OCI-LY1 (cell line): ENCODE results near the gene AKTIP.

Experiments
- H2AFZ ChIP-seq: fragments of 200-600 bp; sonication (generic), shearing (Covaris generic); 2 replicates; pipeline ENCODE4 v1.6.0; 2014; ENCODE audit warnings: antibody characterized with exemption, mild to moderate bottlenecking, low read length
- H3F3A ChIP-seq: fragments of 200-600 bp; sonication (generic), shearing (Covaris generic); 2 replicates; pipeline ENCODE4 v1.6.0; 2014; ENCODE audit warnings: mild to moderate bottlenecking, antibody characterized with exemption, low read length, moderate library complexity; ENCODE audit not compliant: insufficient read depth
- H3K27ac ChIP-seq: fragments of 200-600 bp; sonication (generic); 2 replicates; pipeline ENCODE4 v1.5.1; 2014; ENCODE audit warnings: low read length, mixed run types, mild to moderate bottlenecking, low read depth; ENCODE audit not compliant: poor library complexity, severe bottlenecking
- H3K27me3 ChIP-seq: fragments of 200-600 bp; sonication (generic); 2 replicates; pipeline ENCODE4 v1.6.0; 2014; ENCODE audit warnings: antibody characterized with exemption, mild to moderate bottlenecking, low read length, moderate library complexity; ENCODE audit not compliant: insufficient read depth
- H3K36me3 ChIP-seq: fragments of 200-600 bp; sonication (generic); 2 replicates; pipeline ENCODE4 v1.6.1; 2014; ENCODE audit warnings: mild to moderate bottlenecking, antibody characterized with exemption, low read length, moderate library complexity, mixed read lengths; ENCODE audit not compliant: insufficient read depth
- H3K4me1 ChIP-seq: fragments of 200-600 bp; sonication (generic); 2 replicates; pipeline ENCODE4 v1.5.1; 2014; ENCODE audit warnings: mild to moderate bottlenecking, low read length, moderate library complexity; ENCODE audit not compliant: insufficient read depth, severe bottlenecking
- H3K4me2 ChIP-seq: fragments of 200-600 bp; sonication (generic), shearing (Covaris generic); 2 replicates; pipeline ENCODE4 v1.6.1; 2014; ENCODE audit warnings: low read length
- H3K4me3 ChIP-seq: fragments of 200-600 bp; sonication (generic); 2 replicates; pipeline ENCODE4 v1.5.1; 2014; ENCODE audit warnings: low read length, low read depth, mild to moderate bottlenecking, mixed read lengths; ENCODE audit not compliant: poor library complexity, severe bottlenecking
- H3K79me2 ChIP-seq: fragments of 200-600 bp; shearing (Covaris generic); 2 replicates; pipeline ENCODE4 v1.6.1; 2016; ENCODE audit warnings: mixed run types, low read length, mixed read lengths; ENCODE audit not compliant: insufficient read depth
- H3K9ac ChIP-seq: fragments of 200-600 bp; sonication (generic), shearing (Covaris generic); 2 replicates; pipeline ENCODE4 v1.6.1; 2014; ENCODE audit warnings: mild to moderate bottlenecking, low read length, mixed read lengths
- H3K9me2 ChIP-seq: fragments of 200-600 bp; sonication (generic), shearing (Covaris generic); 2 replicates; pipeline ENCODE4 v1.6.1; 2014; ENCODE audit warnings: low read depth, mild to moderate bottlenecking, low read length, mixed read lengths
- H3K9me3 ChIP-seq: fragments of 200-600 bp; shearing (Covaris generic); 2 replicates; pipeline ENCODE4 v1.6.1; 2014; ENCODE audit warnings: low read length, mixed read lengths
- H4K20me1 ChIP-seq: fragments of 200-600 bp; sonication (generic), shearing (Covaris generic); 2 replicates; pipeline ENCODE4 v1.6.0; 2016; ENCODE audit warnings: mild to moderate bottlenecking, low read length; ENCODE audit not compliant: insufficient read depth
- EZH2 ChIP-seq: fragments of 200-600 bp; sonication (generic), shearing (Covaris generic); IDR thresholded peaks from 2 replicates; pipeline ENCODE4 v1.8.0; 2017; ENCODE audit warnings: borderline replicate concordance, mixed run types, mild to moderate bottlenecking, antibody characterized with exemption, low read length, moderate library complexity, mixed read lengths
- TF ChIP-seq, protein P1 (sequence below): fragments of 200-600 bp; sonication (generic), shearing (Covaris generic); IDR thresholded peaks from 2 replicates; pipeline ENCODE4 v1.5.1; 2017; ENCODE audit warnings: mild to moderate bottlenecking, antibody characterized with exemption, low read length, moderate library complexity, mixed read lengths

The AKTIP gene

DNA sequence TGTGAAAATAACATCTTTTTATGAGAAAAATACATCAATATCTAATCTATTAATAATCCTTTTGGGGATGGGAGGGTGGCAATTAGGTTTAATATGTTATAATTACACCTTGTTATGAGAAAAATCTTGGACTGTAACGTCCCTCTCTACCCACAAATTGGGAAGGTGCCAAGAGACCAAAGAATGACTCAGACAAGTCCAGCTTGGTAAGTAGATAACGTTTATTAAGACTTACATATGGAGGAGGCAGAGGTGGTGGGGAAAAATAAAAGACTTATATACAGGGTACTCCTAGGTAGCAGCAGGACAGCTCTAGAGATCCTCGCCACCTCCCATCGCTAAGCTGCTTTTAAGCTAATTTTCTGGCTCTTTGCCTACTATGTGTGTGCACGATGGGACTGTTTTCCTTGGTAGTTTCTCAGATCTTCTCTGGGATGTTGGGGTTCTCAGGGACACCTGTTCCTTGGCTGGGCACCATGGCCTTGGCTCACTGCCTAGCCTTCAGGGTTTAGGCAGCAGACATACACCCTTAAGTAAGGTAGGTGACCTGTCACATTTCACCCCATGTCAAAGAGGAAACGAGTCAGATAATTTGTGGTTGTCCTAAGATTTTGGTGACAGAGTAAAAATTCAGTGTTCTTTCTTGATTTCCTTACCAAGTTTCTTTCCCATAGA is 37.3 kb downstream of the AKTIP start:
- Histone ChIP-seq H3K9ac (no peak overlapping the region), H4K20me1 (no peaks in the 10 kb centered on the region), H3F3A (no peaks in the 10 kb centered on the region), H3K9me3 (no peaks in the 10 kb centered on the region), H3K9me2 (no peaks in the 10 kb centered on the region), H2AFZ (no peak overlapping the region), H3K27ac (no peak overlapping the region), H3K36me3 (peaks cover 79% of the 10 kb centered on the region), H3K79me2 (no peaks in the 10 kb centered on the region), H3K27me3 (no peaks in the 10 kb centered on the region), H3K4me2 (no peak overlapping the region), H3K4me1 (no peaks in the 10 kb centered on the region), H3K4me3 (no peak overlapping the region)
- no peak for TF ChIP-seq EZH2
- TF ChIP-seq, protein P1, sequence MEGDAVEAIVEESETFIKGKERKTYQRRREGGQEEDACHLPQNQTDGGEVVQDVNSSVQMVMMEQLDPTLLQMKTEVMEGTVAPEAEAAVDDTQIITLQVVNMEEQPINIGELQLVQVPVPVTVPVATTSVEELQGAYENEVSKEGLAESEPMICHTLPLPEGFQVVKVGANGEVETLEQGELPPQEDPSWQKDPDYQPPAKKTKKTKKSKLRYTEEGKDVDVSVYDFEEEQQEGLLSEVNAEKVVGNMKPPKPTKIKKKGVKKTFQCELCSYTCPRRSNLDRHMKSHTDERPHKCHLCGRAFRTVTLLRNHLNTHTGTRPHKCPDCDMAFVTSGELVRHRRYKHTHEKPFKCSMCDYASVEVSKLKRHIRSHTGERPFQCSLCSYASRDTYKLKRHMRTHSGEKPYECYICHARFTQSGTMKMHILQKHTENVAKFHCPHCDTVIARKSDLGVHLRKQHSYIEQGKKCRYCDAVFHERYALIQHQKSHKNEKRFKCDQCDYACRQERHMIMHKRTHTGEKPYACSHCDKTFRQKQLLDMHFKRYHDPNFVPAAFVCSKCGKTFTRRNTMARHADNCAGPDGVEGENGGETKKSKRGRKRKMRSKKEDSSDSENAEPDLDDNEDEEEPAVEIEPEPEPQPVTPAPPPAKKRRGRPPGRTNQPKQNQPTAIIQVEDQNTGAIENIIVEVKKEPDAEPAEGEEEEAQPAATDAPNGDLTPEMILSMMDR = no peak

DNA sequence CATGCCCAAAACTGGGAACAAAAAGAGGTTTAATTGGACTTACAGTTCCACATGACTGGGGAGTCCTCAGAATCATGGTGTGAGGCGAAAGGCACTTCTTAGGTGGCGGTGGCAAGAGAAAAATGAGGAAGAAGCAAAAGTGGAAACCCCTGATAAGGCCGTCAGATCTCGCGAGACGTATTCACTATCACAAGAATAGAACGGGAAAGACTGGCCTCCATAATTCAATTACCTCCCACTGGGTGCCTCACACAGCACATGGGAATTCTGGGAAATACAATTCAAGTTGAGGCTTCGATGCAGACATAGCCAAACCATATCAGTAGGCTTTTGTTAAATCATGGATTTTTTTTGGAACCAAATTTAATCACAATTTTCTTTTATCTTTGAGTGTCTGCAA is 44.4 kb downstream of the AKTIP start:
- H3K9ac ChIP-seq = no peak overlapping the region
- H3F3A ChIP-seq = no peaks in the 10 kb centered on the region
- peaks cover 74% of the 10 kb centered on the region for H3K36me3 ChIP-seq
- H4K20me1 ChIP-seq = no peaks in the 10 kb centered on the region
- no peaks in the 10 kb centered on the region for H3K27me3 ChIP-seq
- no peaks in the 10 kb centered on the region for H3K9me3 ChIP-seq
- no peak overlapping the region for H3K27ac ChIP-seq
- H2AFZ ChIP-seq = no peak overlapping the region
- H3K79me2 ChIP-seq = no peaks in the 10 kb centered on the region
- H3K4me1 ChIP-seq = peaks cover 18% of the 10 kb centered on the region
- H3K4me3 ChIP-seq = no peak overlapping the region
- H3K4me2 ChIP-seq = no peak overlapping the region
- TF ChIP-seq EZH2 = no peak
- TF ChIP-seq, protein P1 = no peak
- H3K9me2 ChIP-seq = no peaks in the 10 kb centered on the region

DNA sequence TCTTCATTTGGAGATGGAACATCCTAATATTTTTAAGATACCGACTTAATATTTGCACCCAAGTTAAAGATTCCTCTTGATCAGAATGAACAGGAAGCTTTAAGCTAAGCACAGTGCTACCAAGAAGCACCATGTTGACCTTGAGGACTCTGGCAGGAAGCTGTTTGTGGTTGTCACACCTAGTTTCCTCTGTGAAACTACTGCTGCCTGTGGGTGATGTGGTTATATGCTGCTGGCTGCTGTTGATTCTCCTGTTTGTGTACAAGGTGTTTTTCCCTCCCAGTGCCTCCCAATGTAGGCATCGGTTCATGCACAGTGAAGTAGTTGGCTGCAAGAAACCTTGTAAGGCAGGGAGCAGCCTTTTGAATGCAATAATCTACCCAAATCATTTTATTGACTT is 45.3 kb downstream of the AKTIP start:
- H2AFZ ChIP-seq = no peak overlapping the region
- H3K4me2 ChIP-seq = peak overlapping the region; percentile 30
- peak overlapping the region; percentile 45; the same call in 1 of the 2 replicates for H3K9ac ChIP-seq
- no peak overlapping the region for H3K4me3 ChIP-seq
- H3K79me2 ChIP-seq = no peaks in the 10 kb centered on the region
- no peaks in the 10 kb centered on the region for H3K9me3 ChIP-seq
- H3K27ac ChIP-seq = peak overlapping the region; percentile 87
- H3K27me3 ChIP-seq = no peaks in the 10 kb centered on the region
- no peaks in the 10 kb centered on the region for H3K9me2 ChIP-seq
- H4K20me1 ChIP-seq = no peaks in the 10 kb centered on the region
- H3K36me3 ChIP-seq = peaks cover 73% of the 10 kb centered on the region
- H3K4me1 ChIP-seq = peaks cover 18% of the 10 kb centered on the region
- H3F3A ChIP-seq = no peaks in the 10 kb centered on the region
- no peak for TF ChIP-seq EZH2
- TF ChIP-seq, protein P1 = no peak
